CD4-positive, alpha-beta T cell (primary cell): ENCODE data around the gene NHS. TPM values are rescaled to one million over a fixed set of nuclear protein-coding genes. Genes with fewer than 3 reads are reported as not detected.

Experiments used
- ATAC-seq: fragments of 200-7000 bp; cut with Tn5 transposase; one replicate; pipeline ENCODE4 v1.10.0; 2022; ENCODE audit warnings: mild to moderate bottlenecking; ENCODE audit not compliant: poor library complexity
- CTCF ChIA-PET: fragments of 350-600 bp; sonication (Branson Sonifier 250); formaldehyde crosslinking; loops from one replicate; lab custom pipeline; 2021; ENCODE audit warnings: antibody characterized with exemption, inconsistent platforms; lab: Charles Lee
- POLR2A ChIA-PET: fragments of 350-600 bp; sonication (Branson Sonifier 250); formaldehyde crosslinking; loops from one replicate; lab custom pipeline; 2021; ENCODE audit warnings: antibody characterized with exemption, inconsistent platforms; lab: Charles Lee
- DNase-seq, 14 experiments: peaks; one replicate each; pipeline ENCODE4 v3.0.0-alpha.2; 2013 to 2020; ENCODE audit warnings: mixed read lengths in 2 of 14
- H3K27ac ChIP-seq, 2 donors: one replicate each; pipeline versions ENCODE4 v1.5.1 to v1.7.0; 2013; ENCODE audit warnings: low read length in 2 of 2, low read depth in 1 of 2, mild to moderate bottlenecking in 1 of 2
- H3K27me3 ChIP-seq, 2 experiments: 1 replicate in 1 of 2; 2 replicates in 1 of 2; pipeline versions ENCODE4 v1.6.1 to v1.7.0; 2013; ENCODE audit warnings: low read length in 2 of 2, control low read depth in 1 of 2, mild to moderate bottlenecking in 1 of 2, moderate library complexity in 1 of 2; ENCODE audit not compliant: insufficient read depth in 2 of 2, control insufficient read depth in 1 of 2
- H3K36me3 ChIP-seq: one replicate; pipeline ENCODE4 v1.6.1; 2013; ENCODE audit warnings: low read length, control low read depth; ENCODE audit not compliant: insufficient read depth
- H3K4me1 ChIP-seq: one replicate; pipeline ENCODE4 v1.6.1; 2013; ENCODE audit warnings: low read length, control low read depth; ENCODE audit not compliant: insufficient read depth
- H3K4me3 ChIP-seq: one replicate; pipeline ENCODE4 v1.5.1; 2013; ENCODE audit warnings: mild to moderate bottlenecking, low read length, moderate library complexity
- H3K9me3 ChIP-seq, 2 experiments: 1 replicate in 1 of 2; 2 replicates in 1 of 2; pipeline versions ENCODE4 v1.6.1 to v1.7.0; 2013; ENCODE audit warnings: low read length in 2 of 2, mild to moderate bottlenecking in 2 of 2, control low read depth in 1 of 2, moderate library complexity in 1 of 2; ENCODE audit not compliant: control insufficient read depth in 1 of 2, insufficient read depth in 1 of 2
- H3K27ac Mint-ChIP-seq: one replicate; pipeline ENCODE4 v1.8.0; 2020; ENCODE audit warnings: mixed read lengths
- H3K27me3 Mint-ChIP-seq: one replicate; pipeline ENCODE4 v1.8.0; 2021; ENCODE audit warnings: mixed read lengths
- H3K36me3 Mint-ChIP-seq: one replicate; pipeline ENCODE4 v1.8.0; 2021; ENCODE audit warnings: low read depth, mixed read lengths
- H3K4me1 Mint-ChIP-seq: one replicate; pipeline ENCODE4 v1.8.0; 2021; ENCODE audit warnings: low read depth, mixed read lengths
- H3K4me3 Mint-ChIP-seq: one replicate; pipeline ENCODE4 v1.8.0; 2020; ENCODE audit warnings: mild to moderate bottlenecking, mixed read lengths
- H3K9me3 Mint-ChIP-seq: one replicate; pipeline ENCODE4 v1.8.0; 2020; ENCODE audit warnings: mixed read lengths
- intact Hi-C, 2 experiments: fragments of 100-400 bp; cut with DNase I in 1 of 2; cut with micrococcal nuclease in 1 of 2; formaldehyde crosslinking; loops; one replicate each; pipeline versions ENCODE4 v1.15.1 to v1.9.0; 2023 to 2025; cut with DNase I, micrococcal nuclease
- total RNA-seq, 174 experiments: library from RNA in 2 of 174; stranded (reverse) in 2 of 174; gene quantifications; one replicate each; pipeline ENCODE4 v1.2.3 and lab custom pipeline; 2021 to 2026
- TF ChIP-seq, protein P1 (sequence below): fragments of 200-600 bp; IDR thresholded peaks from one replicate; pipeline ENCODE4 v1.8.0; 2022; ENCODE audit warnings: antibody characterized with exemption, mild to moderate bottlenecking

Gene NHS
- total RNA-seq, 2 experiments from 2014 or later: 0.36 to 0.53 TPM

GRCh38 chrX:17705211-17705610, 330.2 kb downstream of the NHS start:
- POLR2A ChIA-PET: no interaction called here
- intact Hi-C loops: no loop called here
- CTCF ChIA-PET: no interaction called here
- no peak overlapping the region for H3K4me3 ChIP-seq
- no peaks in the 10 kb centered on the region for H3K36me3 ChIP-seq
- TF ChIP-seq, protein P1, sequence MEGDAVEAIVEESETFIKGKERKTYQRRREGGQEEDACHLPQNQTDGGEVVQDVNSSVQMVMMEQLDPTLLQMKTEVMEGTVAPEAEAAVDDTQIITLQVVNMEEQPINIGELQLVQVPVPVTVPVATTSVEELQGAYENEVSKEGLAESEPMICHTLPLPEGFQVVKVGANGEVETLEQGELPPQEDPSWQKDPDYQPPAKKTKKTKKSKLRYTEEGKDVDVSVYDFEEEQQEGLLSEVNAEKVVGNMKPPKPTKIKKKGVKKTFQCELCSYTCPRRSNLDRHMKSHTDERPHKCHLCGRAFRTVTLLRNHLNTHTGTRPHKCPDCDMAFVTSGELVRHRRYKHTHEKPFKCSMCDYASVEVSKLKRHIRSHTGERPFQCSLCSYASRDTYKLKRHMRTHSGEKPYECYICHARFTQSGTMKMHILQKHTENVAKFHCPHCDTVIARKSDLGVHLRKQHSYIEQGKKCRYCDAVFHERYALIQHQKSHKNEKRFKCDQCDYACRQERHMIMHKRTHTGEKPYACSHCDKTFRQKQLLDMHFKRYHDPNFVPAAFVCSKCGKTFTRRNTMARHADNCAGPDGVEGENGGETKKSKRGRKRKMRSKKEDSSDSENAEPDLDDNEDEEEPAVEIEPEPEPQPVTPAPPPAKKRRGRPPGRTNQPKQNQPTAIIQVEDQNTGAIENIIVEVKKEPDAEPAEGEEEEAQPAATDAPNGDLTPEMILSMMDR: no peak
- Mint-ChIP-seq H3K9me3 (no peaks in the 10 kb centered on the region), H3K27ac (no peak overlapping the region), H3K4me3 (no peak overlapping the region), H3K4me1 (no peaks in the 10 kb centered on the region), H3K27me3 (no peaks in the 10 kb centered on the region), H3K36me3 (no peaks in the 10 kb centered on the region)
- H3K27me3 ChIP-seq: no peaks in the 10 kb centered on the region
- no peak for ATAC-seq
- no peak for DNase-seq
- H3K4me1 ChIP-seq: no peaks in the 10 kb centered on the region
- no peaks in the 10 kb centered on the region for H3K9me3 ChIP-seq
- H3K27ac ChIP-seq: no peak overlapping the region

DNA sequence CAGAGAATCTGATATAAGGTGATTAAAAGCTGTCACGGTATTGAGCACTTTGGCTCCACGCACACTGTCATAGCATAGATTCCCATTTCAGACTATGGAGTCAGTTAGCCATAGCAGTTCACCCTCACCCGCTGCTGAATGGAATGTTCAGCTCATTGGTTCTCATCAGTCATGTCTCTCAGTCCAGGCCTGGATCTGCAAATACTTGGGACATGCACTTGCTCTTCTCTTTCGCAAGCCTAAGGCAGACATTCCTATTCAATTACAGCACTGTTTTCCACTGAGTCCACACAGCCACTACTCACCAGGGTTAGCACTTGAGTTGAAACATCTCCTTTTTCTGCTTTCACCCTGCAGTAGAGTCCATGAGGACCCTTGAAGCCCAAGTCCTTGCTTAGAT, 331.7 kb downstream of the NHS start:
- Histone ChIP-seq H3K4me3 (no peak overlapping the region), H3K27ac (no peak overlapping the region), H3K27me3 (no peaks in the 10 kb centered on the region), H3K9me3 (no peaks in the 10 kb centered on the region), H3K4me1 (no peaks in the 10 kb centered on the region), H3K36me3 (no peaks in the 10 kb centered on the region)
- Mint-ChIP-seq H3K4me3 (no peak overlapping the region), H3K9me3 (no peaks in the 10 kb centered on the region), H3K27ac (no peak overlapping the region), H3K4me1 (no peaks in the 10 kb centered on the region), H3K27me3 (no peaks in the 10 kb centered on the region), H3K36me3 (no peaks in the 10 kb centered on the region)
- ATAC-seq (no peak), DNase-seq (no peak)
- POLR2A ChIA-PET: no interaction called here
- CTCF ChIA-PET: no interaction called here
- intact Hi-C loops: no loop called here
- TF ChIP-seq, protein P1: no peak

- Histone ChIP-seq H3K27me3 (no peaks in the 10 kb centered on the region), H3K36me3 (no peaks in the 10 kb centered on the region), H3K27ac (no peak overlapping the region), H3K4me3 (no peak overlapping the region), H3K4me1 (no peaks in the 10 kb centered on the region), H3K9me3 (no peaks in the 10 kb centered on the region)
- DNase-seq: no peak
- Mint-ChIP-seq H3K4me3 (no peak overlapping the region), H3K9me3 (no peaks in the 10 kb centered on the region), H3K27ac (no peak overlapping the region), H3K4me1 (no peaks in the 10 kb centered on the region), H3K27me3 (no peaks in the 10 kb centered on the region), H3K36me3 (no peaks in the 10 kb centered on the region)
- POLR2A ChIA-PET: no interaction called here
- TF ChIP-seq, protein P1: no peak
- intact Hi-C loops: no loop called here
- ATAC-seq: no peak
- CTCF ChIA-PET: no interaction called here
Measured at GRCh38 chrX:17707731-17708130, 332.7 kb downstream of the NHS start.
